Body of pancreas (tissue), 4 donors: ENCODE data around the gene MAD1L1.

Source experiments
- POLR2A ChIP-seq, 3 donors: fragments of 450-650 bp; IDR thresholded peaks; one replicate each; pipeline ENCODE4 v1.6.1; 2016; ENCODE audit warnings: antibody characterized with exemption in 3 of 3, mild to moderate bottlenecking in 2 of 3
- TF ChIP-seq, protein P1 (sequence below), 7 experiments: fragments of 450-650 bp in 4 of 7; fragments of 200-600 bp in 3 of 7; sonication (generic) in 3 of 7; IDR thresholded peaks; one replicate each; pipeline ENCODE4 v1.5.1; 2016 to 2019; ENCODE audit warnings: antibody characterized with exemption in 7 of 7

- TF ChIP-seq, protein P1, sequence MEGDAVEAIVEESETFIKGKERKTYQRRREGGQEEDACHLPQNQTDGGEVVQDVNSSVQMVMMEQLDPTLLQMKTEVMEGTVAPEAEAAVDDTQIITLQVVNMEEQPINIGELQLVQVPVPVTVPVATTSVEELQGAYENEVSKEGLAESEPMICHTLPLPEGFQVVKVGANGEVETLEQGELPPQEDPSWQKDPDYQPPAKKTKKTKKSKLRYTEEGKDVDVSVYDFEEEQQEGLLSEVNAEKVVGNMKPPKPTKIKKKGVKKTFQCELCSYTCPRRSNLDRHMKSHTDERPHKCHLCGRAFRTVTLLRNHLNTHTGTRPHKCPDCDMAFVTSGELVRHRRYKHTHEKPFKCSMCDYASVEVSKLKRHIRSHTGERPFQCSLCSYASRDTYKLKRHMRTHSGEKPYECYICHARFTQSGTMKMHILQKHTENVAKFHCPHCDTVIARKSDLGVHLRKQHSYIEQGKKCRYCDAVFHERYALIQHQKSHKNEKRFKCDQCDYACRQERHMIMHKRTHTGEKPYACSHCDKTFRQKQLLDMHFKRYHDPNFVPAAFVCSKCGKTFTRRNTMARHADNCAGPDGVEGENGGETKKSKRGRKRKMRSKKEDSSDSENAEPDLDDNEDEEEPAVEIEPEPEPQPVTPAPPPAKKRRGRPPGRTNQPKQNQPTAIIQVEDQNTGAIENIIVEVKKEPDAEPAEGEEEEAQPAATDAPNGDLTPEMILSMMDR (IDR thresholded peaks at IDR 0.05), result no peak
- no peak for TF ChIP-seq POLR2A (IDR thresholded peaks at IDR 0.05)
Observed at GRCh38 chr7:2233926-2234325, 1.2 kb upstream of the MAD1L1 start.
